HepG2 (cell line): Measurements from ENCODE around the gene MYO9A.

Source experiments
- MLLT10 ChIP-seq: sonication (generic); formaldehyde crosslinking; IDR thresholded peaks from 2 replicates; pipeline ENCODE4 v1.4.0; 2020; ENCODE audit warnings: missing genetic modification reagents
- NFIC ChIP-seq: IDR thresholded peaks from 2 replicates; pipeline ENCODE4 v1.6.1; 2012; ENCODE audit warnings: mild to moderate bottlenecking, low read length, inconsistent platforms
- ZKSCAN8 ChIP-seq: IDR thresholded peaks from 2 replicates; pipeline ENCODE4 v1.6.1; 2016; ENCODE audit warnings: borderline replicate concordance, missing genetic modification reagents, missing compliant biosample characterization
- TF ChIP-seq, protein P1 (sequence below): sonication (generic); formaldehyde crosslinking; IDR thresholded peaks from 2 replicates; pipeline ENCODE4 v1.5.0; 2020; ENCODE audit warnings: mild to moderate bottlenecking, missing genetic modification reagents, moderate library complexity

GRCh38 chr15:72110355-72110754 is 7.6 kb downstream of the MYO9A start:
- TF ChIP-seq, protein P1, sequence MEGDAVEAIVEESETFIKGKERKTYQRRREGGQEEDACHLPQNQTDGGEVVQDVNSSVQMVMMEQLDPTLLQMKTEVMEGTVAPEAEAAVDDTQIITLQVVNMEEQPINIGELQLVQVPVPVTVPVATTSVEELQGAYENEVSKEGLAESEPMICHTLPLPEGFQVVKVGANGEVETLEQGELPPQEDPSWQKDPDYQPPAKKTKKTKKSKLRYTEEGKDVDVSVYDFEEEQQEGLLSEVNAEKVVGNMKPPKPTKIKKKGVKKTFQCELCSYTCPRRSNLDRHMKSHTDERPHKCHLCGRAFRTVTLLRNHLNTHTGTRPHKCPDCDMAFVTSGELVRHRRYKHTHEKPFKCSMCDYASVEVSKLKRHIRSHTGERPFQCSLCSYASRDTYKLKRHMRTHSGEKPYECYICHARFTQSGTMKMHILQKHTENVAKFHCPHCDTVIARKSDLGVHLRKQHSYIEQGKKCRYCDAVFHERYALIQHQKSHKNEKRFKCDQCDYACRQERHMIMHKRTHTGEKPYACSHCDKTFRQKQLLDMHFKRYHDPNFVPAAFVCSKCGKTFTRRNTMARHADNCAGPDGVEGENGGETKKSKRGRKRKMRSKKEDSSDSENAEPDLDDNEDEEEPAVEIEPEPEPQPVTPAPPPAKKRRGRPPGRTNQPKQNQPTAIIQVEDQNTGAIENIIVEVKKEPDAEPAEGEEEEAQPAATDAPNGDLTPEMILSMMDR (CRISPR knock-in tag): no peak
- no peak for TF ChIP-seq NFIC
- TF ChIP-seq MLLT10: no peak
- TF ChIP-seq ZKSCAN8 (CRISPR knock-in tag): no peak
